IPS-11a (cell line): Measurements from ENCODE around the gene TSGA10IP.
"Not testable (repeated sequence)": the region's sequence is repeated elsewhere in the genome, so short reads cannot be mapped to it uniquely, and the experiment has no call there.

Source experiments
- H3K4me3 ChIP-seq: one replicate; pipeline ENCODE4 v1.5.1; 2013; ENCODE audit warnings: low read depth, low read length, control low read depth

TSGA10IP gene

GRCh38 chr11:65945941-65946558, 770 bp downstream of the TSGA10IP start:
- no peak overlapping the region for H3K4me3 ChIP-seq

- H3K4me3 ChIP-seq, result no peak overlapping the region
Observed at GRCh38 chr11:65946655-65947054, 1.4 kb downstream of the TSGA10IP start.

GRCh38 chr11:65947133-65947532, 1.9 kb downstream of the TSGA10IP start:
- H3K4me3 ChIP-seq, result no peak overlapping the region

- no peak overlapping the region for H3K4me3 ChIP-seq
Observed at GRCh38 chr11:65947603-65948125, 2.4 kb downstream of the TSGA10IP start.

- not testable (repeated sequence) for H3K4me3 ChIP-seq
Observed at GRCh38 chr11:65950711-65951110, 5.4 kb downstream of the TSGA10IP start.

- H3K4me3 ChIP-seq, result not testable (repeated sequence)
Observed at GRCh38 chr11:65951641-65952040, 6.4 kb downstream of the TSGA10IP start.

GRCh38 chr11:65952052-65952521, 6.8 kb downstream of the TSGA10IP start:
- H3K4me3 ChIP-seq, result no peak overlapping the region

- H3K4me3 ChIP-seq, result no peak overlapping the region
Observed at GRCh38 chr11:65953471-65953870, 8.2 kb downstream of the TSGA10IP start.

GRCh38 chr11:65954771-65955170, 9.5 kb downstream of the TSGA10IP start:
- no peak overlapping the region for H3K4me3 ChIP-seq

- H3K4me3 ChIP-seq, result no peak overlapping the region
Observed at GRCh38 chr11:65958291-65958690, 13.0 kb downstream of the TSGA10IP start.

- no peak overlapping the region for H3K4me3 ChIP-seq
Observed at GRCh38 chr11:65958774-65959420, 13.6 kb downstream of the TSGA10IP start.

GRCh38 chr11:65960824-65961266, 15.6 kb downstream of the TSGA10IP start:
- H3K4me3 ChIP-seq, result peak overlapping the region; percentile 87

GRCh38 chr11:65961267-65962140, 16.2 kb downstream of the TSGA10IP start, which contains the start of gene SART1:
SART1 (plus strand) TSS chr11:65961734; CDS start chr11:65961781, 47 bp downstream.
- peak within 1 kb of the TSS; percentile 87 for H3K4me3 ChIP-seq

- peak overlapping the region; percentile 87 for H3K4me3 ChIP-seq
Observed at GRCh38 chr11:65962141-65962564, 16.9 kb downstream of the TSGA10IP start.

- no peak overlapping the region for H3K4me3 ChIP-seq
Observed at GRCh38 chr11:65964906-65965305, 19.6 kb downstream of the TSGA10IP start.

GRCh38 chr11:65965986-65966762, 20.9 kb downstream of the TSGA10IP start:
- H3K4me3 ChIP-seq, result no peak overlapping the region

GRCh38 chr11:65967329-65967934, 22.2 kb downstream of the TSGA10IP start:
- H3K4me3 ChIP-seq, result no peak overlapping the region

GRCh38 chr11:65968600-65969482, 23.6 kb downstream of the TSGA10IP start:
- no peak overlapping the region for H3K4me3 ChIP-seq

- no peak overlapping the region for H3K4me3 ChIP-seq
Observed at GRCh38 chr11:65972116-65972515, 26.8 kb downstream of the TSGA10IP start.
